Measurements from ENCODE around the gene IREB2.
"Not testable (repeated sequence)": the region's sequence is repeated elsewhere in the genome, so short reads cannot be mapped to it uniquely, and the experiment has no call there.

The IREB2 gene, protein sequence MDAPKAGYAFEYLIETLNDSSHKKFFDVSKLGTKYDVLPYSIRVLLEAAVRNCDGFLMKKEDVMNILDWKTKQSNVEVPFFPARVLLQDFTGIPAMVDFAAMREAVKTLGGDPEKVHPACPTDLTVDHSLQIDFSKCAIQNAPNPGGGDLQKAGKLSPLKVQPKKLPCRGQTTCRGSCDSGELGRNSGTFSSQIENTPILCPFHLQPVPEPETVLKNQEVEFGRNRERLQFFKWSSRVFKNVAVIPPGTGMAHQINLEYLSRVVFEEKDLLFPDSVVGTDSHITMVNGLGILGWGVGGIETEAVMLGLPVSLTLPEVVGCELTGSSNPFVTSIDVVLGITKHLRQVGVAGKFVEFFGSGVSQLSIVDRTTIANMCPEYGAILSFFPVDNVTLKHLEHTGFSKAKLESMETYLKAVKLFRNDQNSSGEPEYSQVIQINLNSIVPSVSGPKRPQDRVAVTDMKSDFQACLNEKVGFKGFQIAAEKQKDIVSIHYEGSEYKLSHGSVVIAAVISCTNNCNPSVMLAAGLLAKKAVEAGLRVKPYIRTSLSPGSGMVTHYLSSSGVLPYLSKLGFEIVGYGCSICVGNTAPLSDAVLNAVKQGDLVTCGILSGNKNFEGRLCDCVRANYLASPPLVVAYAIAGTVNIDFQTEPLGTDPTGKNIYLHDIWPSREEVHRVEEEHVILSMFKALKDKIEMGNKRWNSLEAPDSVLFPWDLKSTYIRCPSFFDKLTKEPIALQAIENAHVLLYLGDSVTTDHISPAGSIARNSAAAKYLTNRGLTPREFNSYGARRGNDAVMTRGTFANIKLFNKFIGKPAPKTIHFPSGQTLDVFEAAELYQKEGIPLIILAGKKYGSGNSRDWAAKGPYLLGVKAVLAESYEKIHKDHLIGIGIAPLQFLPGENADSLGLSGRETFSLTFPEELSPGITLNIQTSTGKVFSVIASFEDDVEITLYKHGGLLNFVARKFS

DNA sequence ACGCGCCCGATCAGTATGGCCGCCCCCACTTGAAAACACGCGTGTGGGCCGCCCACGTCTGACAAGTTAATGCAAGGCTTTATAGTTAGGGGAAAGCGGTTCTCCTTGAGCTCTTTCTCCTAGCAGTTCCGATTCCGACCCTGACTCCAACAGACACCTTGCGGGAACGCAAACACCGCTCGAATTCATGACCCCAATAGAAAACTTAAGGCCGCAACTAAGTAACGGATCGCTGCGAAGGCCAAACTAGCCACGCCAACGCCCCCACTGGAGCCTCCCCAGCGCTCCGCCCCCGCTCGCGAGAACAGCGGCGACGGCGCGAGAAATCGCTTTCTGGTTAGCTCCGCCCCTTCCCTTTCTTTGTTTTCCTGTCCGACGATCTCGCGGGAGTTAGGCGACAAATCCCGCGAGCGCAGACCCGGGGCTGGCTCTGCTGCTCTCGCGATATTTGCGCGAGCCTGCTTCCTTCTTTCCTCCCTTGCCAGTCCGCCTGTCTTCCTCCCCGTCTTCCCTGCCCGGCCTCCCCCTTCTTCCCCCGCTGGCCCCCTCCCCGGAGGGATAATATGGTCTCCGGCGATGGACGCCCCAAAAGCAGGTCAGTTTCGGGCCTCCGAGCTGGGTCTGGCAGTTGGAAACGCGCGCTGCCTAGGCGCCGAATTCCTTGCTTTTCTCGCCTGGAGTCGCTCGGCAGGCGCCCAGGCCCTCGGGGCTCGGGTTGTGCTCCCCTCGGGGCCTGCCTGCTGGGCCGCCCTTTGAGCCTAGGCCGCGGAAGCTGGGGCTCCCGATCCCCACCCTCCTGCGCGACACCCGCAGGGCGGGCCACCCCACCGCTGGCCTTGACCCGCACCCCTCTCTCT lies at the start of gene IREB2:
Gene IREB2, plus strand, starts transcription at position 455 of the 857 bp plus-strand sequence. Its CDS starts 122 bp downstream, at position 577.
- DNase-seq = peak; percentile 98

DNA sequence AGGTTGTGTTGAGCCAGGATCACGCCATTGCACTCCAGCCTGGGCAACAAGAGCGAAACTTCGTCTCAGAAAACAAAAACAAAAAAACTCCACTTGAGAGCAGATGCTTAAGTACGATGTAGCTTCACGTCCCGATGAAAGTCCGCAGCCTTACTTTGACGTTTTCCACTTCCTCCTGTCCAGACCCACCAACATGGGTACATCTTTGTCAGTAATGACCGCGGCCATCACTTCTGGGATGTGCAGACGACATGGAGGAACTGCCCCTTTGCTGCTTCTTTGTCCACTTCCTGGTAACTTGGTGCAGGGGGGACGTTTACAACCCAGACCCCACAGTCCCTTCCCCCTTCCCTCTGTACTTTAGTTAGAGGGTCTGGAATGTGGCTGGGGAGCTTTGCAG lies 49.2 kb upstream of the IREB2 start:
- DNase-seq = no peak

DNA sequence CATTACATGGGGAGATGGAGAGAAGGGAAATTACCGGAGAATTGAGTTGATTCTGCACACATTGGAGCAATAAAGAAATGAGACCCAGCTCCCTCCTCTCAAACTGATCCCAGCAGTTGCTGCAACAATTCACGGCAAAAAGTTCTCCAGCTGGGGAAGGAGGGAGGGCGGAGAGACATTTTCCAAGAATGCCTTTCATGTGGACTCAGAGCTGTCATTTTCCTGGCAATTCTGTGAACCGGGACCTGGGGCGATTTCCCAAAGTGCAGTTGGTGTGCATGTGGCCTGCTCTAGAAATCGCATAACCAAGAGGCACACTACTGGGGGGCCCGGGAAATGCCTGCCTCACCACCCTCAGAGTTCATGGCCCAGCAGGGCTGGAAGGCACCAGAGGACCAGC lies 48.7 kb upstream of the IREB2 start:
- no peak for DNase-seq

DNA sequence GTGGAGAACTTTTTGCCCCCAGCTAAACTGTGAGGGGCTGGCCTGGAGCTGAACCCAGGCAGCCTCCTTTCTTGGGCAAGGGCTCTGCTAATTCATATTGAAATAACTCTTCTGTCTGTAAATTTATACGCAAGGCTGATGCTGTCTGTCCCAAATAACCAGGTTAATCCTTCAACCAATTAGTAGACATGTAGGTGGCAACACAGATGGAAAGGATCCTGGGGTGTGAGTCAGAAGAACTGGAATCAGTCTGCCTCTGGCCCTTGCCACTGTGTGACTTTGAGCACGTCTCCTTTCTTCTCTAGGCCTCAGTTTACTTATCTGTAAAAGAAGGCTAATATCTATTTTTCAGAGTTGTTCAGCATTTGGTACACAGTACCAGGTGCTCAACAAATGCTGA lies 48.3 kb upstream of the IREB2 start:
- no peak for DNase-seq

DNA sequence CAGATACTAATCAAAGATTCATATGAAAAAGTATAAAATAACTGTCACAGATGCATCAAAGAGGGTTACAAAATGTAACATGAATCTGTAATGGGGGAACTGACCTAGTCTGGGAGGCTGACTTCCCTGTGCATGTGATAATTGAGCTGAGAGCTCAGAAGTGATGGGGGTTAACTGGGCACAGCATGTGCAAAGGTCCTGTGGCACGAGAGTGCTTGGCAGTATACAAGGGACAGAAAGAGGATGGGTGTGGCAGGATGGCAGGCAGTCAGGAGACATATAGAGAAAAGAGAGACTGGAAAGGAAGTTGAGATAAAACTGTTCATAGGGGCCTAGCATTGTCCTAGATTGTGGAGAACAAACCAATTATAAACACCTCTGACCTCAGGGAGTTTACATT lies 47.8 kb upstream of the IREB2 start:
- no peak for DNase-seq

DNA sequence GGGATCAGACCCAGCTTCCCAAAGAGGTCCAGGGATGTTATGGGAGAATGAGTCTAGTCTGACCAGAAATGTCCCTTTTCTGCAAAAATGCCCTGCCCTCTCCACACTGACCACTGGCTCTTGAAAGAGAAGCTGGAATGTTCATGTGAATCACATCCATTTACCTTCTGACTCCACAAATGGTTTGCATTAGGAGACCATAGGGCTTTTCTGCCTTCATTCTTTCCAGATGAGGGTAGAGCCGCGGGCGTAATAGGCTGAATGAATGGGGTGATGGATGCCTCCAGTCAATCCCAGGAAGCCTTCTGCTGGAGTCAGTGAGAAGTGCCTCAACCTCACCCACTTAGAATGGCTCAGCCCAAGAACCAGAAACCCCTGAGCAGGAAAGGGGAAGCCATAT lies 47.2 kb upstream of the IREB2 start:
- DNase-seq = no peak

DNA sequence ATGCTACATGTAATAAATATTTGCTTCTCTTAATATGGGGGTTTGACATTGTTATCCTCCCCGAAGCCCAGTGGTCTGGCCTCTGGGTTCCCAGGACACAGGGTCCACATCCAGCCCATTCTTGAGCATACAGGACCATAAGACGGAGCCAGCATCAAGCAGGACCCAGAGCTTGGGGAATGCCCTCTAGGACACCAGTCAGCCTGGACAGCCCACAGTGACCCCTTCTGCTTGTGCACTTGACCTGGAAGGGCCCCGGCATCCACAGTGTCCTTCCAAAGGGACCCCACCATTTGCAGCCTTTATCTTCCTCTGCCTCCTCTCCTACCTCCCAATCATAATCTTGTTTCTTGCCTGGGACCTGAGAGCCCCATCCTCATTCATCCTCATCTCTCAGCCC lies 46.2 kb upstream of the IREB2 start:
- no peak for DNase-seq

DNA sequence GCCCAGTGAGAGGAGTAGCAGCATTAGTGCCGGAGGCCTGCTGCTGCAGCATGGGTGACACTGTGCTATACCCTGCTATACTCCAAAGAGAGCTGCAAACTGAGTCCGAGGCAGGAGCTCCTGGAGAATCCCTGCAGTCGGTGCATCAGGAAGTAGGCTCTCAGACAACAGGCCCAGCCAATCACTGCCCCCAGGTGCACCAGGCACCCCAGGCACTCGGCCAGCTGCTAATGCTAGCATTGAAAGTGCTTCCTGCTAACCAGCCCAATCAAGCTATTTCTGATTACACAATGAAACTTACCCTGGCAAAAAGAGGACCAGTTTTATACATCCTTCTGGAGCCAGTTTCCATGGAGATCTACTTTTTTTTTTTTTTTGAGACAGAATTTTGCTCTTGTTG lies 45.6 kb upstream of the IREB2 start:
- DNase-seq = no peak

DNA sequence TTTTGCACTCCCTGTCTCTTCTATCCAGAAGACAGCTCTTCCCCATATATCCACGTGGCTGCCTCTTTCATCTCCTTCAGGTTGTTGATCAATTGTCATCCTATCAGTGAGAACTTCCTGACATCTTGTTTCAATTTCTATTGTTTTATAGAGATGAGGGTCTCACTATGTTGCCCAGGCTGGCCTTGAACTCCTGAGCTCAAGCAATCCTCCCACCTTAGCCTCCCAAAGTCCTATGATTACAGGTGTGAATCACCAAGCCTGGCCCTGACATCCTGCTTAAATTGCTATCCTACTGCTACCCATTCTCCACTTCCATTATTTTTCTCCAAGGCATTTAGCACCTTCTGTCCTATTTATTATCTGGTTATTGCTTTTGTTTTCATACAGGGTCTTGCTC lies 44.9 kb upstream of the IREB2 start:
- DNase-seq = no peak

DNA sequence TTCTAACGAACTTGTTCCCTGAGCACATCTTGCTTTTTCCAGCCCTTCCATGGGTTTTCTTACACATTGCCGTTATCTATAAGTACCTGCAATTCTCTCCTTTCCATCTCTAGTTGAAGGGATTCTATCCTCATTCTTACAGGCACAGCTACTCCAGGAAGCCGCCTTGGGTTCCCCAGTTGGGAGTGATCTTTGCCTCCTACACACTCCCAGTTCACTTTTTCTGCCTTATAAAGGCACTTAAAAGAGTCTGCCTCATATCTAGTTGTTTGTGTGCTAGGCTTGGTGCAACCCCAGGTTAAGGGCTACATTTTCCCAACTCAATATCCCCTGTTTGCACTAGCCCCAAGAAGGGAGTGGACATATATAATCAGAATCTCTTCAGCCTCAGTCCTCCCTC lies 44.0 kb upstream of the IREB2 start:
- DNase-seq = no peak

DNA sequence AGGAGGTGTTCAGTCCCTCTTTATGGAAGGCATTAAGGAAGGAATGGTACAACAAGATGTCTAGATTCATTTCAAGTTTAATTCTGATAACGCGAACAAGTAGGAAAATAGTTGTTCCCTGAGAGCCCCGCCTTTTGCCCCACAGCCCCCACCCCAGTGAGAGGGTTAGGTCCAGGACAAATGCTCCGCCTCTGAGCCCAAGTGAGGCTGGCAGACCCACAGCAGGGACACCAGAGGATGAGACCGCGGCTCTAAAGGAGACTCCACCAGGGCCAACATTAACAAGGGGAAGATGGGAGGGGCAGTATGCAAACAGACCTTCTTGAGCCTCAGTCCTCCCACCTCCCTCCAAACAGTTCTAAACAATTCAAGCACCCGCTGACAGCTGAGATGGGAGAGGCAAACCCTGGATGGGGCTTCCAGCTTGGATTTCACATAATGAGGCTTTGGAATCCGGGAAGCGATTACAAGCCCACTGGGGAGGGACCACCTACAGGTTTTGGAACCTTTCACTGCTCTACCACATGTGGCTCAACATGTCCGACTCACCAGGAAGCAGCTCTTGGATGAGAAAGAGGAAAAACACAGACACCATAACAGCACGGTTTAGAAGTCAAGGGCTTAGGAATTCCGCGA lies 42.9 kb upstream of the IREB2 start:
- DNase-seq = no peak

DNA sequence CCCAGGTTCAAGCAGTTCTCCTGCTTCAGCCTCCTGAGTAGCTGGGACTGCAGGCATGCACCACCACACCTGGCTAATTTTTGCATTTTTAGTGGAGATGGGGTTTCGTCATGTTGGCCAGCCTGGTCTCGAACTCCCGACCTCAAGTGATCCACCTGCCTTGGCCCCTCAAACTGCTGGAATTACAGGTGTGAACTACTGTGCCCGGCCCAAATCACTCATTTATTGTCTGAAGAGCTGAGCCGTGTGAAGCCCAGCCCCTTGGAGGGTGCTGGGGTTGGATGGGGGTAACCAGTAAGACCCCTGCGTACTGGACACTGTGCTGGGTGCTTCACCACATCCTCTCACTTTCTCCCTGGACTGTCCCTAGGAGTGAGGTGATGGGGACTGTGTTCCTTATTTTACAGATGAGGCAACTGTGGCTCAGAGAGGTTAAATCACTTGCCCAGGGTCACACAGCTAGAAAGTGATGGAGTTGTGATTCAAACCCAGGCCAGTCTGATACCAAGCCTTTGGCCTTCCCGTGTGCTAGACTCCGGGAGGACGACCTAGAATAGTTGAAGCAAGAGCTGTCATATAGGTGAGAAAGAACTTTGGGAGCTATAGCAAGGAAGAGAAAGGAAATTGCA lies 41.7 kb upstream of the IREB2 start:
- no peak for DNase-seq

DNA sequence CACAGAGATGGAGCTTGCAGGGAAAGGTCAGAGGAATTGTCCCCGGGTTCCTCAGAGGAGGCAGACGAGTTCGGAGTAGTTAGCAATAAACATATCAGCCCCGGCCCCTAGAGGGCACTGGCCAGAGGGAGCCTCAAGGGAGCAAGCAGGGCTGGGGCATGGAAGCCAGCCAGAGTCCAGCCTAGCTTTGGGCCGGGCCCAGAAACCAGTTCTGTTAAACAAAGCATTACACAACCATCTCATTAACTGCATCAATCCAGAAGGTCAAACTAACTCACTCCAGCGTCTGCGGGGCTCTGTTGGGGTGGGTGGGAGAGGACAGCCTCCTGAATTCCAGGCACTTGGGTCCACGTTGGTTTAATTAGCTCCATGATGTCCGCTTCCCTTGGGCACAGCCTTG lies 41.0 kb upstream of the IREB2 start:
- DNase-seq = no peak

DNA sequence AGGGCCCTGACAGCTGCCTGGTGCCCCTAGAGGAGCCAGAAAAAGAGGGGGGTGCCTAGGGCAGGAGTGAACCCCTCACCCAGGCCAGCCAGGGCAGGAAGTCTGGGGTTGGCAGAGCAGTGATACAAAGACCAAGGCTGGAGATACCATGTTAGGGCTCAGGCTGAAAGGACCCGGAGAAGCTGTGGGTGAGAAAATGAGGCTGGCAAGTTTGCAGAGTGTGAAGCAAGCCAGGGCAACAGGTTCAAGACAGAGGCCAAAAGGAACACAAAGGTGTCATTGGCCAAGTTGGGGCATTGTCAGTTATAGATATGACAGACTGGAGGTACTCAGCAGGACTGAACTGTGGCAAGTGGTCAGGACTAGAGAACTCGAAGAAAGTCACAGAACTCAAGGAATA lies 40.6 kb upstream of the IREB2 start:
- no peak for DNase-seq

DNA sequence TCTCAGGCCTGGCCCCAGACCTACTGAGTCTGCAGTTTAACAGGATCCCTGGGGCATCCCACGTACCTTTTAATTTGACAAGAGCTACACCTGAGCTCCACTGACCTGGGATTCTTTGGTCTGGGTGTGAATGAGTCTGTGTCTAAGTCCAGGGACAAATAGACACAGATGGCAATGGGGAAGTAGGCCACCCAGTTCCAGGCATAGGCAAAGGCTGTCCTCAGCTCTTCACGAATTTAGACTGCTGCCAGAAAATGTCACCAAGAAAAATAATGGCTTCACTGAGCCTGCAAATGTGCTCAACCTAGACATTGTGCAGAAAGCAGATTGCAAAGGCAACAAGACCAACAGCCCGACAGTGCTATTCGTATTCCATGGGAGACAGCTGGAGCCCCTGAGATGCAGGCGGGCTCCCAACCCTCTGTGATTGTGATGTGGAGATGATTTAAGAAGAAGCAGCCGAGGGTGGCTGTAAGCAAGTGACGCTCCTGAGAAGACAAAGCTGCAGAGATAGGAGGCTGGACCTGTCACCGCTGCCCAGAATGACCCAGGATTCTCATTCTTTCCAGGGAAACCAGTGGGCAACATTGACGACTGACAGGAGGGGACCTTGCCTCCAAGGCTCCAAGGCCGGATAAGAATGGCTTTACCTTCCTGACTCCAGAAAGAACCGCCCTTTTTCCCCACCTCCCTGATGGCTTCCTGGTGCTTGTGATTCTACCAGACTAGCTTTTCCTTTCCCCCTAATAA lies 39.8 kb upstream of the IREB2 start:
- no peak for DNase-seq

DNA sequence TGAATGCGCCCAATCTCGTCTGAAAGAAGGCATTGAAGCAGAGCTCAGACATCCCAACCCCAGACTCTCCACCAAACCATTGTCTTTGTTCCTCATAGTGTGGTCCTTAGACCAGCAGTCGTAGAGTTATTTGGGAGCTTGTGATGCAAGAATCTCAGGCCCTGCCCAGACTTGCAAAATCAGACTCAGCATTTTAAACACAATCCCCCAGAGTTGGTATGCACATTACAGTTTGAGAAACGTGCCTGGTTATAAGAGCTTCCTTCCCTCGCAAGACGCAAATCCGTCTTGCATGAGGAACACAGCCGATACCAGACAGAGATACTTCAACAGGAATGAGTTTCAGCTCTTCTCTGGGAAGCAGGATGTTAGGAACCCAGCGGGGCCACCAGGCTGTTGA lies 38.9 kb upstream of the IREB2 start:
- no peak for DNase-seq

DNA sequence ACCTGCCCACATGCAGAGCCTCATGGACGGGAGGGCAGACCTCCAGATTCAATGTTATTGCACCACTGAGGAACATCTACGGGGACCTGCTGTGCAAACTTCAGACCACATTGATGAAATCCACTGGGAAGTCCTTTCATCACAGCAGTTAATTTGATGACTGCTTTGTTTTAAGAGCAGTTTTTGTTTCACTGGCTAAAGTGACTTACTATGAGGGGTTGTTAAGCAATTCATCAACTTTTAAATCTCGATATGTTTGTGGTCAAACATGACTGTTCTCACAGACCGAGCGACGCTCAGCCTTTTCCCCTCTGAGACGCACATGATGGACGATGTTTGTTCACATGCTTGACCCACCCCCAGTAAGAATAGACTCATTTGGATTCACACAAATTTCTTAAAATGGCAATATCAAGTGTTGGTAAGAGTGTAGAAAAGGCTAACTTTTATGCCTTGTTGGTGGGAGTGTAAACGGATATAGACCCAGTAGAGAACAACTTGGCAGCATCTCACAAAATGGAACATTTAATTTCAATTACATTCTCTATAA lies 35.9 kb upstream of the IREB2 start:
- no peak for DNase-seq

DNA sequence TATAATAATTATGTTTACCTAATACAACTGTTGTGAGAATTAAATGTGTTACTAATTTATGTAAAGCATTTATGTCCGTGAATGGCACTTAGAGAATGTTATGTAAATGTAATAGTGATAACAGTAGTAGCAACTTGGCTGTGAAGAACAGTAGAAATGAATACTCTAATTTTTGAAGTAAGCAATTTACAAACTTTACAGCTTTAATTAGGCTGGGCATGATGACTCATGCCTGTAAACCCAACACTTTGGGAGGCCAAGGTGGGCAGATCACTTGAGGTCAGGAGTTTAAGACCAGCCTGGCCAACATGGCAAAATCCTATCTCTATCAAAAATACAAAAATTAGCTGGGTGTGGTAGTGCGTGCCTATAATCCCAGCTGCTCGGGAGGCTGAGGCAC lies 33.9 kb upstream of the IREB2 start:
- DNase-seq = peak; percentile 12

DNA sequence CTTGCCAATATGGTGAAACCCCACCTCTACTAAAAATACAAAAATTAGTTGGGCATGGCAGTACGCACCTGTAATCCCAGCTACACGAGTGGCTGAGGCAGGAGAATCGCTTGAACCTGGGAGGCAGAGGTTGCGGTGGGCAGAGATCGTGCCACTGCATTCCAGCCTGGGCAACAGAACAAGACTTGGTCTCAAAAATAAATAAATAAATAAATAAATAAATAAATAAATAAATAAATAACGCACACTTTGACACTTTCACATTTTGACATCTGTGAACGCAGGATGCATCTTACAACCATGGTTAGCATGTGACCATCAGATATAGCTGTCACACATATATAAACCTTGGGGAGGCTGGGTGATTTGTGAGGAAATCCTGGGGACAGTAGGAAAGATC lies 33.2 kb upstream of the IREB2 start:
- DNase-seq = not testable (repeated sequence)

DNA sequence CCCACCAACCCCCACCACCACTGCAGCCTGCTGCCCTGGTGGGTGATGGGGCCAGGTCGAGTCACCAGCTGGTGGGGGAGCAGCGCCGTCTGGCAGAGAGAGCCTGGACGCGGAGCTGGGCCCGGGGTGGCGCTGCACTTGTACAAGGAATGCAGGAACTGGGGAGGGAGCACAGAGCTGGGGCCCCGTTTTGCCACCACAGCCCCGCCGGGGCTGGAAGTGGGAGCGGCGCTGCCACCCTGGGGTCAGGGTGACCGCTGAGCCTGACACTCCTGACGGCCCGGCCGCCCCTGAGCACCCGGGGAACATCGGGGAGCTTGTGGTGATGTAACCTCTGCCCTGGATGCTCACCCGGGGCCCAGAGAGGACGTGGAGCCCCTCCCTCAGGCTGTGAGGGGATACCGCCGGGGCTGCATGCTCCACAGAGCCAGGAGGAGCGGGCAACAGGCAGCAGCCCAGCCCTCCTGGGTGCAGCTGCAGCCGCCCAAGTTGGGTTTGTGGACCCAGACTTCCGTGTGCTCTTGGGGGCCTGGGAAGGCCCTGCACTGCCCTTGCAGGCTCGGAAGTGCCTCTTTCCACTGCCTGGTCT lies 32.6 kb upstream of the IREB2 start:
- no peak for DNase-seq
